ENCODE data around the gene ZNF430.

The ZNF430 gene

GRCh38 chr19:21028969-21029268 lies 8.5 kb downstream of the ZNF430 start:
- no peak for ATAC-seq
- no peak for TF ChIP-seq ARNTL (CRISPR knock-in tag; IDR thresholded peaks at IDR 0.05; ENCODE audit: borderline replicate concordance, low read depth)
- TF ChIP-seq, protein P1, sequence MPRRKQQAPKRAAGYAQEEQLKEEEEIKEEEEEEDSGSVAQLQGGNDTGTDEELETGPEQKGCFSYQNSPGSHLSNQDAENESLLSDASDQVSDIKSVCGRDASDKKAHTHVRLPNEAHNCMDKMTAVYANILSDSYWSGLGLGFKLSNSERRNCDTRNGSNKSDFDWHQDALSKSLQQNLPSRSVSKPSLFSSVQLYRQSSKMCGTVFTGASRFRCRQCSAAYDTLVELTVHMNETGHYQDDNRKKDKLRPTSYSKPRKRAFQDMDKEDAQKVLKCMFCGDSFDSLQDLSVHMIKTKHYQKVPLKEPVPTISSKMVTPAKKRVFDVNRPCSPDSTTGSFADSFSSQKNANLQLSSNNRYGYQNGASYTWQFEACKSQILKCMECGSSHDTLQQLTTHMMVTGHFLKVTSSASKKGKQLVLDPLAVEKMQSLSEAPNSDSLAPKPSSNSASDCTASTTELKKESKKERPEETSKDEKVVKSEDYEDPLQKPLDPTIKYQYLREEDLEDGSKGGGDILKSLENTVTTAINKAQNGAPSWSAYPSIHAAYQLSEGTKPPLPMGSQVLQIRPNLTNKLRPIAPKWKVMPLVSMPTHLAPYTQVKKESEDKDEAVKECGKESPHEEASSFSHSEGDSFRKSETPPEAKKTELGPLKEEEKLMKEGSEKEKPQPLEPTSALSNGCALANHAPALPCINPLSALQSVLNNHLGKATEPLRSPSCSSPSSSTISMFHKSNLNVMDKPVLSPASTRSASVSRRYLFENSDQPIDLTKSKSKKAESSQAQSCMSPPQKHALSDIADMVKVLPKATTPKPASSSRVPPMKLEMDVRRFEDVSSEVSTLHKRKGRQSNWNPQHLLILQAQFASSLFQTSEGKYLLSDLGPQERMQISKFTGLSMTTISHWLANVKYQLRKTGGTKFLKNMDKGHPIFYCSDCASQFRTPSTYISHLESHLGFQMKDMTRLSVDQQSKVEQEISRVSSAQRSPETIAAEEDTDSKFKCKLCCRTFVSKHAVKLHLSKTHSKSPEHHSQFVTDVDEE (CRISPR knock-in tag; IDR thresholded peaks at IDR 0.05) = no peak

- TF ChIP-seq RARB (CRISPR knock-in tag; IDR thresholded peaks at IDR 0.05) (no peak), POU6F1 (CRISPR knock-in tag; IDR thresholded peaks at IDR 0.05; ENCODE audit: borderline replicate concordance, low read depth) (no peak), ESRRG (CRISPR knock-in tag; IDR thresholded peaks at IDR 0.05) (no peak), TOX (CRISPR knock-in tag; IDR thresholded peaks at IDR 0.05; ENCODE audit: borderline replicate concordance) (no peak), OSR1 (CRISPR knock-in tag; IDR thresholded peaks at IDR 0.05) (no peak), ZNF70 (CRISPR knock-in tag; IDR thresholded peaks at IDR 0.05) (no peak), ZFP30 (CRISPR knock-in tag; IDR thresholded peaks at IDR 0.05) (no peak), ZNF8 (CRISPR knock-in tag; IDR thresholded peaks at IDR 0.05) (no peak), SNAI2 (CRISPR knock-in tag; IDR thresholded peaks at IDR 0.05) (no peak), PATZ1 (CRISPR knock-in tag; IDR thresholded peaks at IDR 0.05; ENCODE audit: borderline replicate concordance) (no peak), GLIS3 (CRISPR knock-in tag; IDR thresholded peaks at IDR 0.05) (no peak), ISL1 (CRISPR knock-in tag; IDR thresholded peaks at IDR 0.05) (no peak)
Observed at GRCh38 chr19:21045028-21045427, 24.6 kb downstream of the ZNF430 start.

GRCh38 chr19:21046489-21046888 lies 26.0 kb downstream of the ZNF430 start:
- ATAC-seq = no peak
- TF ChIP-seq ESRRG (CRISPR knock-in tag; IDR thresholded peaks at IDR 0.05) (no peak), TCF4 (CRISPR knock-in tag; IDR thresholded peaks at IDR 0.05; ENCODE audit: borderline replicate concordance) (no peak), ZNF8 (CRISPR knock-in tag; IDR thresholded peaks at IDR 0.05) (no peak), SNAI2 (CRISPR knock-in tag; IDR thresholded peaks at IDR 0.05) (no peak), OSR1 (CRISPR knock-in tag; IDR thresholded peaks at IDR 0.05) (no peak)
- TF ChIP-seq, protein P2, sequence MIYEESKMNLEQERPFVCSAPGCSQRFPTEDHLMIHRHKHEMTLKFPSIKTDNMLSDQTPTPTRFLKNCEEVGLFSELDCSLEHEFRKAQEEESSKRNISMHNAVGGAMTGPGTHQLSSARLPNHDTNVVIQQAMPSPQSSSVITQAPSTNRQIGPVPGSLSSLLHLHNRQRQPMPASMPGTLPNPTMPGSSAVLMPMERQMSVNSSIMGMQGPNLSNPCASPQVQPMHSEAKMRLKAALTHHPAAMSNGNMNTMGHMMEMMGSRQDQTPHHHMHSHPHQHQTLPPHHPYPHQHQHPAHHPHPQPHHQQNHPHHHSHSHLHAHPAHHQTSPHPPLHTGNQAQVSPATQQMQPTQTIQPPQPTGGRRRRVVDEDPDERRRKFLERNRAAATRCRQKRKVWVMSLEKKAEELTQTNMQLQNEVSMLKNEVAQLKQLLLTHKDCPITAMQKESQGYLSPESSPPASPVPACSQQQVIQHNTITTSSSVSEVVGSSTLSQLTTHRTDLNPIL (CRISPR knock-in tag; IDR thresholded peaks at IDR 0.05; ENCODE audit: low read depth) = no peak
- TF ChIP-seq, protein P3, sequence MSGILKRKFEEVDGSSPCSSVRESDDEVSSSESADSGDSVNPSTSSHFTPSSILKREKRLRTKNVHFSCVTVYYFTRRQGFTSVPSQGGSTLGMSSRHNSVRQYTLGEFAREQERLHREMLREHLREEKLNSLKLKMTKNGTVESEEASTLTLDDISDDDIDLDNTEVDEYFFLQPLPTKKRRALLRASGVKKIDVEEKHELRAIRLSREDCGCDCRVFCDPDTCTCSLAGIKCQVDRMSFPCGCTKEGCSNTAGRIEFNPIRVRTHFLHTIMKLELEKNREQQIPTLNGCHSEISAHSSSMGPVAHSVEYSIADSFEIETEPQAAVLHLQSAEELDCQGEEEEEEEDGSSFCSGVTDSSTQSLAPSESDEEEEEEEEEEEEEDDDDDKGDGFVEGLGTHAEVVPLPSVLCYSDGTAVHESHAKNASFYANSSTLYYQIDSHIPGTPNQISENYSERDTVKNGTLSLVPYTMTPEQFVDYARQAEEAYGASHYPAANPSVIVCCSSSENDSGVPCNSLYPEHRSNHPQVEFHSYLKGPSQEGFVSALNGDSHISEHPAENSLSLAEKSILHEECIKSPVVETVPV (CRISPR knock-in tag; IDR thresholded peaks at IDR 0.05) = no peak

More at GRCh38 chr19:21045028-21045427, 24.6 kb downstream of the ZNF430 start:
- ATAC-seq = no peak

DNA sequence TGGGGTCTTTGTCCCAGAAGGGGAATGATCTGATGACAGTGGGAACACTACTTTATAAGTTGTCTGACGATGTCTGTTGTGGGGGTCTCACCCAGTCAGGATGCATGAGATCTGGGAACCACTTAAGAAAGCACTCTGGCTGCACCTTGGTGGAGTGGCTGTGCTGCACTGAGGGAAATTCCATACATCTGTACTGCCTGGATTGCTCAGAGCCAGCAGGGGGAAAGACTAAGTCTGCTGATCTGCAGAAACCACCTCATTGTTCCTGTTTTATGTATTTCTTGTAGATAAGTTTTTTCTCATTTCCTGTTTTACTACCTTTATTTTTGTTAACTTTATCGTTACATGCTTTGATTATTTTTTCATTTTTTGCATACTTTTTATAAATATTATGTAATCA lies 27.3 kb downstream of the ZNF430 start:
- TF ChIP-seq GLIS3 (CRISPR knock-in tag; IDR thresholded peaks at IDR 0.05) (no peak), OSR1 (CRISPR knock-in tag; IDR thresholded peaks at IDR 0.05) (no peak), CSDC2 (CRISPR knock-in tag; IDR thresholded peaks at IDR 0.05) (no peak), ZFP3 (CRISPR knock-in tag; IDR thresholded peaks at IDR 0.05) (no peak), ARNTL (CRISPR knock-in tag; IDR thresholded peaks at IDR 0.05; ENCODE audit: borderline replicate concordance, low read depth) (no peak)
- no peak for ATAC-seq

Data from SK-N-SH treated with all-trans-retinoic acid at 6 μM for 48 hours (cell line).